HL-60 (cell line): ENCODE measurements around the gene AFAP1.

ENCODE experiments used
- CTCF ChIP-seq: IDR thresholded peaks from one replicate; pipeline ENCODE4 v1.5.1; 2011; ENCODE audit warnings: low read length, control low read depth, inconsistent platforms; ENCODE audit not compliant: insufficient read depth
- GABPA ChIP-seq: IDR thresholded peaks from 2 replicates; pipeline ENCODE4 v1.6.1; 2012; ENCODE audit warnings: low read depth
- POLR2AphosphoS5 ChIP-seq: IDR thresholded peaks from 2 replicates; pipeline ENCODE4 v1.6.1; 2012; ENCODE audit warnings: low read depth
- REST ChIP-seq: IDR thresholded peaks from 2 replicates; pipeline ENCODE4 v1.6.1; 2012; ENCODE audit warnings: low read depth; ENCODE audit not compliant: insufficient replicate concordance
- SPI1 ChIP-seq: IDR thresholded peaks from 2 replicates; pipeline ENCODE4 v1.6.1; 2012; ENCODE audit warnings: low read depth, mild to moderate bottlenecking, borderline replicate concordance

- TF ChIP-seq CTCF (no peak), POLR2AphosphoS5 (no peak), REST (no peak), SPI1 (no peak), GABPA (no peak)
Measured at GRCh38 chr4:7795983-7796382, 143.7 kb downstream of the AFAP1 start.
